DMS53 treated with DMSO at 0.1 percent for 48 hours (cell line): ENCODE measurements around the gene DOCK4.
A peak's percentile ranks its signal among the peaks of the same experiment; 100 is the strongest.

Source experiments
- DNase-seq: peaks from one replicate; lab custom pipeline; 2025; ENCODE audit not compliant: unreplicated experiment; lab: John Stamatoyannopoulos, UW

The DOCK4 gene

GRCh38 chr7:111867348-111867931 lies 338.8 kb downstream of the DOCK4 start:
- DNase-seq = no peak

- no peak for DNase-seq
Measured at GRCh38 chr7:111866787-111867186, 339.4 kb downstream of the DOCK4 start.

GRCh38 chr7:111865430-111865829 lies 340.8 kb downstream of the DOCK4 start:
- no peak for DNase-seq

- DNase-seq = no peak
Measured at GRCh38 chr7:111864291-111864976, 341.8 kb downstream of the DOCK4 start.

GRCh38 chr7:111863269-111863668 lies 342.9 kb downstream of the DOCK4 start:
- no peak for DNase-seq

- DNase-seq = no peak
Measured at GRCh38 chr7:111860248-111860647, 346.0 kb downstream of the DOCK4 start.

GRCh38 chr7:111858331-111858730 lies 347.9 kb downstream of the DOCK4 start:
- DNase-seq = no peak

GRCh38 chr7:111855842-111856227 lies 350.4 kb downstream of the DOCK4 start:
- no peak for DNase-seq

- DNase-seq = peak; percentile 60
Measured at GRCh38 chr7:111855161-111855841, 350.9 kb downstream of the DOCK4 start.

GRCh38 chr7:111853201-111853990 lies 352.8 kb downstream of the DOCK4 start:
- no peak for DNase-seq

GRCh38 chr7:111852081-111852480 lies 354.1 kb downstream of the DOCK4 start:
- DNase-seq = no peak

GRCh38 chr7:111846898-111847297 lies 359.3 kb downstream of the DOCK4 start:
- no peak for DNase-seq

GRCh38 chr7:111845853-111846252 lies 360.3 kb downstream of the DOCK4 start:
- no peak for DNase-seq

- no peak for DNase-seq
Measured at GRCh38 chr7:111844904-111845671, 361.1 kb downstream of the DOCK4 start.

GRCh38 chr7:111842491-111842890 lies 363.7 kb downstream of the DOCK4 start:
- DNase-seq = no peak

- DNase-seq = no peak
Measured at GRCh38 chr7:111841596-111842205, 364.5 kb downstream of the DOCK4 start.

GRCh38 chr7:111840528-111840927 lies 365.7 kb downstream of the DOCK4 start:
- DNase-seq = no peak

GRCh38 chr7:111839261-111839660 lies 366.9 kb downstream of the DOCK4 start:
- DNase-seq = no peak

- DNase-seq = no peak
Measured at GRCh38 chr7:111836592-111836991, 369.6 kb downstream of the DOCK4 start.

- DNase-seq = no peak
Measured at GRCh38 chr7:111835066-111835465, 371.1 kb downstream of the DOCK4 start.
